ENCODE measurements around the gene YY1.

DNA sequence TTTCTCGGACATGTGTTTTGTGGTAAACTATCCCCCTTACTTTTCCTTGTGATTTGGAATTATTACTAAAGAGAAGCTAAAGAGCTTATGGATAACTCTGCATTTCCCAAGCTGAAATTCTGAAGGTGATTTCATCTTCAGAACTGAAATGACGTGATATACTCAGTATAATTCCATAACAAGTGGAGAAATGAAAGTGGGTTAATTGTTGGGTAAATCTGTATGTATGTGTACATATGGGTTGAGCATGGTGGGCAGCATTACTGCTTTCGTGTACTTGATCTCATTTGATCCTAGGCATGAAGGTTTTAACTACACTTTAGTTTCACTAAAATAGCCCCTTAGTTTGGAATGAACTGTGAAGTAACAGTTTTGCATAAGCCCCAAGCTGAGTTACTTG lies 4.1 kb downstream of the YY1 start:
- TF ChIP-seq, protein P1, sequence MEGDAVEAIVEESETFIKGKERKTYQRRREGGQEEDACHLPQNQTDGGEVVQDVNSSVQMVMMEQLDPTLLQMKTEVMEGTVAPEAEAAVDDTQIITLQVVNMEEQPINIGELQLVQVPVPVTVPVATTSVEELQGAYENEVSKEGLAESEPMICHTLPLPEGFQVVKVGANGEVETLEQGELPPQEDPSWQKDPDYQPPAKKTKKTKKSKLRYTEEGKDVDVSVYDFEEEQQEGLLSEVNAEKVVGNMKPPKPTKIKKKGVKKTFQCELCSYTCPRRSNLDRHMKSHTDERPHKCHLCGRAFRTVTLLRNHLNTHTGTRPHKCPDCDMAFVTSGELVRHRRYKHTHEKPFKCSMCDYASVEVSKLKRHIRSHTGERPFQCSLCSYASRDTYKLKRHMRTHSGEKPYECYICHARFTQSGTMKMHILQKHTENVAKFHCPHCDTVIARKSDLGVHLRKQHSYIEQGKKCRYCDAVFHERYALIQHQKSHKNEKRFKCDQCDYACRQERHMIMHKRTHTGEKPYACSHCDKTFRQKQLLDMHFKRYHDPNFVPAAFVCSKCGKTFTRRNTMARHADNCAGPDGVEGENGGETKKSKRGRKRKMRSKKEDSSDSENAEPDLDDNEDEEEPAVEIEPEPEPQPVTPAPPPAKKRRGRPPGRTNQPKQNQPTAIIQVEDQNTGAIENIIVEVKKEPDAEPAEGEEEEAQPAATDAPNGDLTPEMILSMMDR (IDR thresholded peaks at IDR 0.05): no peak
- TF ChIP-seq EZH2phosphoT487 (IDR thresholded peaks at IDR 0.05): no peak
- no peak for TF ChIP-seq EZH2 (IDR thresholded peaks at IDR 0.05)

Data from neural progenitor cell (in vitro differentiated cells).